ENCODE measurements around the gene ADAR. TPM values are rescaled to one million over a fixed set of nuclear protein-coding genes. Genes with fewer than 3 reads are reported as not detected.

The ADAR gene
- total and polyA plus RNA-seq, 2 donors (not counting 3 experiments of a cell fraction or from before 2014, with no cell fraction given) = 88.2 to 141 TPM

GRCh38 chr1:154550070-154550469 lies 57.9 kb downstream of the ADAR start:
- H3K27me3 ChIP-seq (ENCODE audit: control insufficient read depth in 2 of 2, insufficient read depth in 2 of 2, low read length in 2 of 2) = no peaks in the 10 kb centered on the region
- FAIRE-seq = no peak
- no peaks in the 10 kb centered on the region for H3K9me3 ChIP-seq (replicated peaks; ENCODE audit: control insufficient read depth, insufficient read depth, low read length)
- no peak for DNase-seq (ENCODE audit: low read depth, low spot score)
- no peak overlapping the region for H3K4me2 ChIP-seq (ENCODE audit: insufficient read depth, low read length)
- H3K79me2 ChIP-seq (ENCODE audit: control insufficient read depth, insufficient read depth, low read length) = peaks cover 3% of the 10 kb centered on the region
- POLR2A ChIA-PET = no interaction called here
- BruUV-seq (replicated peaks) = TSS peak; percentile 48
- H3K4me1 ChIP-seq (ENCODE audit: control insufficient read depth, extremely low read depth, insufficient read depth, low read length) = no peaks in the 10 kb centered on the region
- TF ChIP-seq CTCF (IDR thresholded peaks at IDR 0.05; ENCODE audit: extremely low read depth in 1 of 2, insufficient read depth in 1 of 2, low read depth in 1 of 2, low read length in 2 of 2) (no peak), EZH2 (IDR thresholded peaks at IDR 0.05; ENCODE audit: borderline replicate concordance, low read depth, low read length, severe bottlenecking) (no peak), FOS (IDR thresholded peaks at IDR 0.05; ENCODE audit: borderline replicate concordance, insufficient read depth, low read length) (no peak), MAX (IDR thresholded peaks at IDR 0.05; ENCODE audit: insufficient read depth, insufficient read length) (no peak), POLR2A (IDR thresholded peaks at IDR 0.05; ENCODE audit: low read depth, low read length) (no peak), POLR2AphosphoS5 (IDR thresholded peaks at IDR 0.05; ENCODE audit: insufficient read depth, low read depth, low read length) (no peak), GATA2 (IDR thresholded peaks at IDR 0.05; ENCODE audit: insufficient read depth, insufficient read length, low read depth, low read length) (no peak)
- no peak overlapping the region for H3K27ac ChIP-seq (ENCODE audit: insufficient read depth, low read depth, low read length)
- no peak overlapping the region for H2AFZ ChIP-seq (ENCODE audit: low read depth, low read length)
- no peak overlapping the region for H3K9ac ChIP-seq (replicated peaks; ENCODE audit: extremely low read depth, insufficient read depth, low read length)
- CTCF ChIA-PET = interaction anchor here (7.4 kb wide), 1 partner anchor 68 kb away, joined by 489 read pairs; no protein-coding TSS in a partner anchor
- H4K20me1 ChIP-seq (replicated peaks; ENCODE audit: control insufficient read depth, extremely low read depth, insufficient read depth, low read length) = no peaks in the 10 kb centered on the region
- intact Hi-C loops (cut with micrococcal nuclease) = no loop called here
- H3K36me3 ChIP-seq (ENCODE audit: control insufficient read depth in 2 of 2, extremely low read depth in 1 of 2, insufficient read depth in 2 of 2, low read length in 2 of 2) = peaks cover 41 to 54% of the 10 kb centered on the region in 2 experiments
- H3K9me1 ChIP-seq (replicated peaks; ENCODE audit: control insufficient read depth, extremely low read depth, insufficient read depth, low read length) = no peaks in the 10 kb centered on the region
- dilution Hi-C loops (cut with MboI; ENCODE audit: extremely low pct_ligation_motif_present, low sequenced_read_pairs) = no loop called here
- H3K4me3 ChIP-seq (replicated peaks in 1 of 3; ENCODE audit: insufficient read depth in 1 of 3, low read depth in 1 of 3, low read length in 3 of 3) = no peak overlapping the region

Measured in endothelial cell of umbilical vein (primary cell).